Astrocyte (in vitro differentiated cells and primary cell): ENCODE measurements around the gene METTL26. TPM values are rescaled to one million over a fixed set of nuclear protein-coding genes. Genes with fewer than 3 reads are reported as not detected.

ENCODE experiments used
- DNase-seq: peaks from one replicate; pipeline ENCODE4 v3.0.0-alpha.2; 2010; ENCODE audit warnings: low read depth
- FAIRE-seq: peaks from 2 replicates; lab custom pipeline; 2011; peaks lifted over from hg19 to GRCh38; lab: Jason Lieb, UNC
- H2AFZ ChIP-seq: 2 replicates; pipeline ENCODE4 v1.6.0; 2012; ENCODE audit warnings: low read depth, low read length, inconsistent platforms
- H3K27ac ChIP-seq: 2 replicates; pipeline ENCODE4 v1.5.1; 2011; ENCODE audit warnings: low read depth, low read length, inconsistent platforms
- H3K27me3 ChIP-seq: 2 replicates; pipeline ENCODE4 v1.6.0; 2011; ENCODE audit warnings: low read length, inconsistent platforms; ENCODE audit not compliant: insufficient read depth
- H3K36me3 ChIP-seq: 2 replicates; pipeline ENCODE4 v1.5.1; 2011; ENCODE audit warnings: low read length, inconsistent platforms; ENCODE audit not compliant: insufficient read depth
- H3K4me1 ChIP-seq: 2 replicates; pipeline ENCODE4 v1.5.1; 2011; ENCODE audit warnings: low read length, inconsistent platforms; ENCODE audit not compliant: insufficient read depth
- H3K4me2 ChIP-seq: 2 replicates; pipeline ENCODE4 v1.6.0; 2012; ENCODE audit warnings: low read length, inconsistent platforms
- H3K4me3 ChIP-seq: 2 replicates; pipeline ENCODE4 v1.5.1; 2011; ENCODE audit warnings: low read depth, mild to moderate bottlenecking, low read length, inconsistent platforms; ENCODE audit not compliant: insufficient read depth
- H3K79me2 ChIP-seq: 2 replicates; pipeline ENCODE4 v1.6.0; 2012; ENCODE audit warnings: mild to moderate bottlenecking, low read length, inconsistent platforms; ENCODE audit not compliant: insufficient read depth
- H3K9ac ChIP-seq: 2 replicates; pipeline ENCODE4 v1.6.0; 2012; ENCODE audit warnings: mild to moderate bottlenecking, low read length, inconsistent platforms
- H3K9me3 ChIP-seq: 2 replicates; pipeline ENCODE4 v1.5.1; 2012; ENCODE audit warnings: low read depth, mild to moderate bottlenecking, low read length, inconsistent platforms; ENCODE audit not compliant: insufficient read depth
- H4K20me1 ChIP-seq: 2 replicates; pipeline ENCODE4 v1.6.0; 2012; ENCODE audit warnings: low read length, inconsistent platforms; ENCODE audit not compliant: insufficient read depth
- H3K27ac Mint-ChIP-seq: one replicate; pipeline ENCODE4 v1.8.0; 2021; ENCODE audit warnings: mild to moderate bottlenecking, mixed read lengths; ENCODE audit not compliant: unreplicated experiment
- H3K27me3 Mint-ChIP-seq: one replicate; pipeline ENCODE4 v1.8.0; 2021; ENCODE audit warnings: low read depth, mixed read lengths; ENCODE audit not compliant: unreplicated experiment
- H3K36me3 Mint-ChIP-seq: one replicate; pipeline ENCODE4 v1.8.0; 2021; ENCODE audit warnings: low read depth, mixed read lengths; ENCODE audit not compliant: unreplicated experiment
- H3K4me1 Mint-ChIP-seq: one replicate; pipeline ENCODE4 v1.8.0; 2021; ENCODE audit warnings: low read depth, mixed read lengths; ENCODE audit not compliant: unreplicated experiment
- H3K4me3 Mint-ChIP-seq: one replicate; pipeline ENCODE4 v1.8.0; 2021; ENCODE audit warnings: mild to moderate bottlenecking, moderate library complexity, mixed read lengths; ENCODE audit not compliant: unreplicated experiment
- H3K9me3 Mint-ChIP-seq: one replicate; pipeline ENCODE4 v1.8.0; 2021; ENCODE audit warnings: mild to moderate bottlenecking, mixed read lengths; ENCODE audit not compliant: unreplicated experiment
- EZH2 ChIP-seq: IDR thresholded peaks from 2 replicates; pipeline ENCODE4 v1.6.1; 2012; ENCODE audit warnings: mild to moderate bottlenecking, low read length, inconsistent platforms; ENCODE audit not compliant: insufficient read depth
- total RNA-seq: library from RNA; stranded (reverse); gene quantifications from 2 replicates; pipeline ENCODE4 v1.2.1, GENCODE V29; 2021
- TF ChIP-seq, protein P1 (sequence below): IDR thresholded peaks from 2 replicates; pipeline ENCODE4 v1.5.1; 2011; ENCODE audit warnings: low read depth, mild to moderate bottlenecking, inconsistent platforms, low read length, moderate library complexity; ENCODE audit not compliant: insufficient read depth

METTL26 gene
- total RNA-seq, 1 donor from 2014 or later: 56.4 TPM

DNA sequence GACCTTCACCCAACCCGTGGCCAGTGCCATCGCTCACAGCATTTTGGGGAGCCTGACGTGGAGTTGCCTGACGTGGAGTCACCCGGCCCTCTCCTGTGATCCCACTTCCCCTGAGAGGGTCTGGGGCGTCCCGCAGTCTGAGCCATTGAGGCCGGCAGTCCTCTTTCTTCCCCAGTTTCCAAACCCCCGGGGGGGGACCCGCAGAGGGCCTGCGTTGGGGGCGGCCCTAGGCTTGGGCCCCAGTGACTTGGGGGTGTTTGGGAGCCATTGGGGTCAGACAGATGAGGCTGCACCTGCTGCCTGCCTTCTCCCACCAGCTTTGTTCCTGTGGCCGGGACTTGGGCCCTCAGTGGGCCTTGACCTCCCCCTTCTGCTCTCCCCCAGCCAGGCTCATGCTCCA is 33.6 kb upstream of the METTL26 start:
- H3K4me3 ChIP-seq: peak overlapping the region; percentile 80
- Mint-ChIP-seq H3K27me3 (no peaks in the 10 kb centered on the region), H3K4me1 (no peaks in the 10 kb centered on the region), H3K9me3 (no peaks in the 10 kb centered on the region), H3K4me3 (peak overlapping the region; percentile 82), H3K36me3 (no peaks in the 10 kb centered on the region), H3K27ac (no peak overlapping the region)
- H2AFZ ChIP-seq: no peak overlapping the region
- H3K9me3 ChIP-seq: no peaks in the 10 kb centered on the region
- peaks cover 5% of the 10 kb centered on the region for H3K4me1 ChIP-seq
- no peak for DNase-seq
- no peaks in the 10 kb centered on the region for H3K27me3 ChIP-seq
- peaks cover 47% of the 10 kb centered on the region for H4K20me1 ChIP-seq
- peaks cover 35% of the 10 kb centered on the region for H3K79me2 ChIP-seq
- no peaks in the 10 kb centered on the region for H3K36me3 ChIP-seq
- no peak overlapping the region for H3K27ac ChIP-seq
- TF ChIP-seq, protein P1, sequence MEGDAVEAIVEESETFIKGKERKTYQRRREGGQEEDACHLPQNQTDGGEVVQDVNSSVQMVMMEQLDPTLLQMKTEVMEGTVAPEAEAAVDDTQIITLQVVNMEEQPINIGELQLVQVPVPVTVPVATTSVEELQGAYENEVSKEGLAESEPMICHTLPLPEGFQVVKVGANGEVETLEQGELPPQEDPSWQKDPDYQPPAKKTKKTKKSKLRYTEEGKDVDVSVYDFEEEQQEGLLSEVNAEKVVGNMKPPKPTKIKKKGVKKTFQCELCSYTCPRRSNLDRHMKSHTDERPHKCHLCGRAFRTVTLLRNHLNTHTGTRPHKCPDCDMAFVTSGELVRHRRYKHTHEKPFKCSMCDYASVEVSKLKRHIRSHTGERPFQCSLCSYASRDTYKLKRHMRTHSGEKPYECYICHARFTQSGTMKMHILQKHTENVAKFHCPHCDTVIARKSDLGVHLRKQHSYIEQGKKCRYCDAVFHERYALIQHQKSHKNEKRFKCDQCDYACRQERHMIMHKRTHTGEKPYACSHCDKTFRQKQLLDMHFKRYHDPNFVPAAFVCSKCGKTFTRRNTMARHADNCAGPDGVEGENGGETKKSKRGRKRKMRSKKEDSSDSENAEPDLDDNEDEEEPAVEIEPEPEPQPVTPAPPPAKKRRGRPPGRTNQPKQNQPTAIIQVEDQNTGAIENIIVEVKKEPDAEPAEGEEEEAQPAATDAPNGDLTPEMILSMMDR: no peak
- TF ChIP-seq EZH2: no peak
- peak overlapping the region; percentile 85 for H3K4me2 ChIP-seq
- no peak overlapping the region for H3K9ac ChIP-seq
- FAIRE-seq: no peak

DNA sequence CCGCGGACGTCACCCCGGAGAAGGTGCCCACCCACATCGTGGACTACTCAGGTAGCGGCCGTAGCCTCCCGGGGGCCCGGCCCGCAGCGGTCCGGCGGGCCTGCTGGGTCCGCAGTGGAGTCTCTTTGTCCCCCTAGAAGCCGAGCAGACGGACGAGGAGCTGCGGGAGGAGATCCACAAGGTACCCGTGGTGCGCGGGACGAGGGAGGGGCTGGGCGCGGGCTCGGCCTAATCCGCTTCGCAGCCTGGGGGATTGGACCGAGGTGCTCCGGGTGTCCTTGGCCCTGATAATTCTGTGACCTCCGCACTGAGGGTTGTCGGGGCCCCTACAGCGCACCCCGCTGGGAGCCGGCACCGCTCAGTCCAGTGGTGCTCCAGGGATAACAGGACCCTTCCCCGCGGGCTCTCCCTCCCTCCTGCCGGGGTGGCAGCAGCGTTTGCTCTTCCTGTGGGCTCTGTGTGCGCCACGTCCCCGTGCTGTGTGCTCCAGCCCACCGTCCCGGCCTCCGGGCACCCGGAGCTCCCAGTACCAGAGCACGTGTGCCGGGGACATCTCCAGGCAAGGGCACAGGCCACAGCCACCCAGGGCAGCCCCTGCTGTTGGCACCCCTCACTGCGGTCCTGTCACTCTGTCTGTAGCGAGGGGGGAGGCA is 32.5 kb upstream of the METTL26 start:
- Mint-ChIP-seq H3K27me3 (no peaks in the 10 kb centered on the region), H3K27ac (no peak overlapping the region), H3K4me3 (peak overlapping the region; percentile 82), H3K36me3 (peaks cover 2% of the 10 kb centered on the region), H3K9me3 (no peaks in the 10 kb centered on the region), H3K4me1 (no peaks in the 10 kb centered on the region)
- TF ChIP-seq, protein P1: no peak
- no peak for TF ChIP-seq EZH2
- Histone ChIP-seq H3K36me3 (no peaks in the 10 kb centered on the region), H3K4me1 (peaks cover 5% of the 10 kb centered on the region), H3K9ac (peak overlapping the region; percentile 94), H3K9me3 (no peaks in the 10 kb centered on the region), H3K4me3 (peak overlapping the region; percentile 80), H4K20me1 (peaks cover 37% of the 10 kb centered on the region), H3K4me2 (peak overlapping the region; percentile 85), H2AFZ (peak overlapping the region; percentile 51), H3K27me3 (no peaks in the 10 kb centered on the region), H3K79me2 (peaks cover 35% of the 10 kb centered on the region), H3K27ac (peak overlapping the region; percentile 65)
- no peak for FAIRE-seq
- no peak for DNase-seq

DNA sequence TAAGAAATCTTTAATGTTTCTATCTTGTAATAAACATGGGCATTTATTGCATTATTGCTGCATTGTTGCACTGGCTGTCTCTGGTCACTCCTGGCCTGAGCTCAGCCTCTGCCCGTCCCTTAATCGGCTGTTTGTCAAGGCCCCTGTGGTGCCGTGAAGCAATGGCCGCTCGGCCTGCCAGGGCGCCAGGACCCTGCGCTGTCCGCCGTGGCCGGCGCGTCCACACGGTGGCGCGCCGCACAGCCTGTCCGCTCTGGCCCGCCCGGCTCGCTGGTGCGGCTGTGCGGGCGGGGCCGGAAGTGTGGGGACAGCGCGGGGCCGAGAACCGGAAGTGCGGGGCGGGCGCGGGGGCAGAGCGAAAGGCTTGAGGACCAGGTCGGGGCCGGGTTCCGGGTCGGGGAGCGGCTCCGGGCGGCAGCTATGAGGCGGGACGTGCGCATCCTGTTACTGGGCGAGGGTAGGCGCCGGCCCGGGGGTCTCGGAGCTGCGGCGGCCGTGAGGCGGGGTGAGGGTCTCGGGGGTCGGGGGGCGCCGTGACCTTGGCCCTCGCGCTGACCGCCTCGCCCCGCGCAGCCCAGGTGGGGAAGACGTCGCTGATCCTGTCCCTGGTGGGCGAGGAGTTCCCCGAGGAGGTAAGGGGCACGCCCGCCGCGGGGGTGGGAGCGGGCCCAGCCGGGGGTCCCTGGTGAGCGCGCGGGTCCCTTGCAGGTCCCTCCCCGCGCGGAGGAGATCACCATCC is 31.8 kb upstream of the METTL26 start, which contains the start of gene RHOT2:
Gene RHOT2, plus strand, starts transcription at position 353 of the 739 bp plus-strand sequence. Its CDS starts 68 bp downstream, at position 421.
- no peaks in the 10 kb centered on the region for H3K9me3 Mint-ChIP-seq
- Histone ChIP-seq H3K4me3 (peak within 1 kb of the TSS; percentile 80), H3K4me1 (peaks cover 5% of the 10 kb centered on the region), H3K27ac (peak within 1 kb of the TSS; percentile 65), H3K36me3 (no peaks in the 10 kb centered on the region), H3K4me2 (peak within 1 kb of the TSS; percentile 85), H4K20me1 (peaks cover 32% of the 10 kb centered on the region), H3K9me3 (no peaks in the 10 kb centered on the region), H3K27me3 (no peaks in the 10 kb centered on the region), H2AFZ (peak within 1 kb of the TSS; percentile 51), H3K79me2 (peaks cover 35% of the 10 kb centered on the region), H3K9ac (peak within 1 kb of the TSS; percentile 94)
- H3K36me3 Mint-ChIP-seq: peaks cover 2% of the 10 kb centered on the region
- no peaks in the 10 kb centered on the region for H3K4me1 Mint-ChIP-seq
- H3K4me3 Mint-ChIP-seq: peak within 1 kb of the TSS; percentile 82
- TF ChIP-seq, protein P1: peak; percentile 51
- TF ChIP-seq EZH2: no peak
- DNase-seq (peak; percentile 69), FAIRE-seq (no peak)
- H3K27me3 Mint-ChIP-seq: no peaks in the 10 kb centered on the region
- H3K27ac Mint-ChIP-seq: no peak within 1 kb of the TSS
